ENCODE data around the gene EIF1B. TPM values are rescaled to one million over a fixed set of nuclear protein-coding genes. Genes with fewer than 3 reads are reported as not detected.

EIF1B gene
- polyA plus RNA-seq, 1 donor (not counting 4 experiments of a cell fraction or from before 2014, with no cell fraction given) = 23.5 TPM

DNA sequence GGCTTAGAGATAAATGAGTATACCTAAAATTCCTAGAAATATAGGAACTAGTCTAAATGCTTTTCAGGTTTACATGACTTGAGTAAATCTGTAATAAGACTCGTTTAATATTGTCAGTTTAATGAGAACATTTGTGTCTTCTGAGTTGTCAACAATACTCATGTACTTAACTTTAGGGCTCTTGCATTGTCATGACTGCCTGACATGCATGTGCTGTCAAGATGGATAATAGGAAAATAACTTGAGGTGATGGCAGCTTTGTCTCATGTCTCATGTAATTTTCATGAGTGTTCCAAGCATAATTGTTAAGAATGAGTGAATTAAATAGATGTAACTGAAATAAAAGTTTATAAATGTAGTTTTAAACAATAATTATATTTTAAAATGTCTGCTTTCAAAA, 45.1 kb upstream of the EIF1B start:
- Histone ChIP-seq H3K4me2 (ENCODE audit: control insufficient read depth, extremely low read depth, insufficient read depth, low read depth, low read length) (no peak overlapping the region), H3K27me3 (ENCODE audit: control insufficient read depth, extremely low read depth, insufficient read depth, low read length) (no peaks in the 10 kb centered on the region), H3K27ac (ENCODE audit: control insufficient read depth, insufficient read depth, low read length) (no peak overlapping the region), H3K9me1 (ENCODE audit: control insufficient read depth, extremely low read depth, insufficient read depth, low read length) (no peaks in the 10 kb centered on the region), H2AFZ (ENCODE audit: control insufficient read depth, low read length) (no peak overlapping the region), H3K4me1 (ENCODE audit: control insufficient read depth, extremely low read depth, insufficient read depth, low read length) (peaks cover 7% of the 10 kb centered on the region), H3K4me3 (ENCODE audit: control insufficient read depth in 2 of 3, extremely low read depth in 1 of 3, insufficient read depth in 2 of 3, low read depth in 1 of 3, low read length in 3 of 3) (no peak overlapping the region), H4K20me1 (ENCODE audit: control insufficient read depth, extremely low read depth, insufficient read depth, low read length) (no peaks in the 10 kb centered on the region), H3K9ac (ENCODE audit: control insufficient read depth, extremely low read depth, insufficient read depth, low read length) (no peak overlapping the region), H3K9me3 (ENCODE audit: control insufficient read depth, low read depth, low read length) (no peaks in the 10 kb centered on the region), H3K36me3 (ENCODE audit: control insufficient read depth in 2 of 2, extremely low read depth in 1 of 2, insufficient read depth in 2 of 2, low read length in 2 of 2) (no peaks in the 10 kb centered on the region), H3K79me2 (ENCODE audit: control insufficient read depth, insufficient read depth, low read length) (no peaks in the 10 kb centered on the region)
- dilution Hi-C loops (cut with MboI; ENCODE audit: extremely low pct_ligation_motif_present, low sequenced_read_pairs) = no loop called here
- FAIRE-seq = no peak
- TF ChIP-seq EZH2 (IDR thresholded peaks at IDR 0.05; ENCODE audit: low read length) = no peak
- TF ChIP-seq, protein P1, sequence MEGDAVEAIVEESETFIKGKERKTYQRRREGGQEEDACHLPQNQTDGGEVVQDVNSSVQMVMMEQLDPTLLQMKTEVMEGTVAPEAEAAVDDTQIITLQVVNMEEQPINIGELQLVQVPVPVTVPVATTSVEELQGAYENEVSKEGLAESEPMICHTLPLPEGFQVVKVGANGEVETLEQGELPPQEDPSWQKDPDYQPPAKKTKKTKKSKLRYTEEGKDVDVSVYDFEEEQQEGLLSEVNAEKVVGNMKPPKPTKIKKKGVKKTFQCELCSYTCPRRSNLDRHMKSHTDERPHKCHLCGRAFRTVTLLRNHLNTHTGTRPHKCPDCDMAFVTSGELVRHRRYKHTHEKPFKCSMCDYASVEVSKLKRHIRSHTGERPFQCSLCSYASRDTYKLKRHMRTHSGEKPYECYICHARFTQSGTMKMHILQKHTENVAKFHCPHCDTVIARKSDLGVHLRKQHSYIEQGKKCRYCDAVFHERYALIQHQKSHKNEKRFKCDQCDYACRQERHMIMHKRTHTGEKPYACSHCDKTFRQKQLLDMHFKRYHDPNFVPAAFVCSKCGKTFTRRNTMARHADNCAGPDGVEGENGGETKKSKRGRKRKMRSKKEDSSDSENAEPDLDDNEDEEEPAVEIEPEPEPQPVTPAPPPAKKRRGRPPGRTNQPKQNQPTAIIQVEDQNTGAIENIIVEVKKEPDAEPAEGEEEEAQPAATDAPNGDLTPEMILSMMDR (optimal IDR thresholded peaks at IDR 0.05 in 1 of 3, IDR thresholded peaks at IDR 0.05 in 1 of 3, conservative IDR thresholded peaks at IDR 0.05 in 1 of 3; ENCODE audit: extremely low read depth in 1 of 3, insufficient read depth in 2 of 3, low read length in 3 of 3) = no peak
- no peak for DNase-seq (ENCODE audit: low read depth, low spot score)

DNA sequence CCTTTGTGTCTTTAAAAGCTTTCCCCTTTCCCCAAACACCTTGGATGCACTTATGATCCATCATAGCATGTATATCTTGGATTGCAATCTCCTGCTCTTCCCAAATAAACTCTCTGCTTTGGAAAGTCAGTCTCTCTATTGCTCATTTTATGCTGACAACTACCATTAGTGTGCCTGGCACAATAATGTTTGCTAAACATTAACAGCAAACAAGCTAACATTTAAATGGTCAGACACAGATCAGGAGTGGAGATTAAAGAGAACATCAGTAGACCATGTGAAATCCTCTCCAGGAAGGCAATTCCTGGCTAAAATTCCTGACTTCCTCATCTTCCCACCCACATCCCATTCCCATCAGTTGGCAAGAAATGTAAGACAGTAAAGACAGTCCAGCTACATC, 44.3 kb upstream of the EIF1B start:
- no peak for DNase-seq (ENCODE audit: low read depth, low spot score)
- Histone ChIP-seq H2AFZ (ENCODE audit: control insufficient read depth, low read length) (no peak overlapping the region), H4K20me1 (ENCODE audit: control insufficient read depth, extremely low read depth, insufficient read depth, low read length) (no peaks in the 10 kb centered on the region), H3K4me3 (ENCODE audit: control insufficient read depth in 2 of 3, extremely low read depth in 1 of 3, insufficient read depth in 2 of 3, low read depth in 1 of 3, low read length in 3 of 3) (no peak overlapping the region), H3K9me1 (ENCODE audit: control insufficient read depth, extremely low read depth, insufficient read depth, low read length) (no peaks in the 10 kb centered on the region), H3K27me3 (ENCODE audit: control insufficient read depth, extremely low read depth, insufficient read depth, low read length) (no peaks in the 10 kb centered on the region), H3K9me3 (ENCODE audit: control insufficient read depth, low read depth, low read length) (no peaks in the 10 kb centered on the region), H3K9ac (ENCODE audit: control insufficient read depth, extremely low read depth, insufficient read depth, low read length) (no peak overlapping the region), H3K79me2 (ENCODE audit: control insufficient read depth, insufficient read depth, low read length) (no peaks in the 10 kb centered on the region), H3K4me2 (ENCODE audit: control insufficient read depth, extremely low read depth, insufficient read depth, low read depth, low read length) (no peak overlapping the region), H3K4me1 (ENCODE audit: control insufficient read depth, extremely low read depth, insufficient read depth, low read length) (peaks cover 7% of the 10 kb centered on the region), H3K36me3 (ENCODE audit: control insufficient read depth in 2 of 2, extremely low read depth in 1 of 2, insufficient read depth in 2 of 2, low read length in 2 of 2) (no peaks in the 10 kb centered on the region), H3K27ac (ENCODE audit: control insufficient read depth, insufficient read depth, low read length) (no peak overlapping the region)
- no peak for FAIRE-seq
- TF ChIP-seq EZH2 (IDR thresholded peaks at IDR 0.05; ENCODE audit: low read length) = no peak
- TF ChIP-seq, protein P1 (optimal IDR thresholded peaks at IDR 0.05 in 1 of 3, IDR thresholded peaks at IDR 0.05 in 1 of 3, conservative IDR thresholded peaks at IDR 0.05 in 1 of 3; ENCODE audit: extremely low read depth in 1 of 3, insufficient read depth in 2 of 3, low read length in 3 of 3) = no peak
- dilution Hi-C loops (cut with MboI; ENCODE audit: extremely low pct_ligation_motif_present, low sequenced_read_pairs) = no loop called here
